NCI-H1436 treated with DMSO at 0.1 percent for 48 hours (cell line): ENCODE data around the gene MMRN1.
A peak's percentile ranks its signal among the peaks of the same experiment; 100 is the strongest.

Source experiments
- DNase-seq: peaks from one replicate; lab custom pipeline; 2025; lab: John Stamatoyannopoulos, UW

Gene MMRN1

GRCh38 chr4:89906777-89907521 lies 12.3 kb downstream of the MMRN1 start:
- peak; percentile 49 for DNase-seq

- DNase-seq, result no peak
Measured at GRCh38 chr4:89909889-89910288, 15.2 kb downstream of the MMRN1 start.

- no peak for DNase-seq
Measured at GRCh38 chr4:89913623-89914022, 19.0 kb downstream of the MMRN1 start.

- DNase-seq, result no peak
Measured at GRCh38 chr4:89914609-89915550, 20.2 kb downstream of the MMRN1 start.

GRCh38 chr4:89915937-89916336 lies 21.3 kb downstream of the MMRN1 start:
- no peak for DNase-seq

- DNase-seq, result no peak
Measured at GRCh38 chr4:89922848-89923416, 28.3 kb downstream of the MMRN1 start.

GRCh38 chr4:89928838-89929237 lies 34.2 kb downstream of the MMRN1 start:
- DNase-seq, result no peak

- no peak for DNase-seq
Measured at GRCh38 chr4:89929425-89930159, 34.9 kb downstream of the MMRN1 start.

- DNase-seq, result no peak
Measured at GRCh38 chr4:89939546-89939945, 44.9 kb downstream of the MMRN1 start.

- DNase-seq, result peak; percentile 3
Measured at GRCh38 chr4:89939994-89940393, 45.3 kb downstream of the MMRN1 start.

- no peak for DNase-seq
Measured at GRCh38 chr4:89942811-89943210, 48.2 kb downstream of the MMRN1 start.

- no peak for DNase-seq
Measured at GRCh38 chr4:89949782-89950387, 55.2 kb downstream of the MMRN1 start.

GRCh38 chr4:89952458-89952857 lies 57.8 kb downstream of the MMRN1 start:
- DNase-seq, result no peak

- DNase-seq, result no peak
Measured at GRCh38 chr4:89954906-89955695, 60.4 kb downstream of the MMRN1 start.

- no peak for DNase-seq
Measured at GRCh38 chr4:89957046-89957926, 62.6 kb downstream of the MMRN1 start.

GRCh38 chr4:89981789-89982334 lies 87.2 kb downstream of the MMRN1 start:
- no peak for DNase-seq

- no peak for DNase-seq
Measured at GRCh38 chr4:89988268-89988667, 93.6 kb downstream of the MMRN1 start.

GRCh38 chr4:89992744-89993143 lies 98.1 kb downstream of the MMRN1 start:
- DNase-seq, result no peak

- no peak for DNase-seq
Measured at GRCh38 chr4:89994176-89994873, 99.7 kb downstream of the MMRN1 start.
